Left ventricle myocardium inferior (tissue), 1 donor: Measurements from ENCODE around the gene PMFBP1. TPM values are rescaled to one million over a fixed set of nuclear protein-coding genes. Genes with fewer than 3 reads are reported as not detected.

ENCODE experiments used
- DNase-seq: peaks from one replicate; pipeline ENCODE4 v3.0.0-alpha.2; 2020
- H3K27ac ChIP-seq: fragments of 200-600 bp; replicated peaks from 2 replicates; pipeline ENCODE4 v1.8.0; 2021
- H3K27me3 ChIP-seq: fragments of 200-600 bp; 2 replicates; pipeline ENCODE4 v1.8.0; 2021; ENCODE audit warnings: low read depth
- H3K36me3 ChIP-seq: fragments of 200-600 bp; 2 replicates; pipeline ENCODE4 v1.8.0; 2021
- H3K4me1 ChIP-seq: fragments of 200-600 bp; 2 replicates; pipeline ENCODE4 v1.8.0; 2021
- H3K4me3 ChIP-seq: fragments of 200-600 bp; 2 replicates; pipeline ENCODE4 v1.8.0; 2021; ENCODE audit warnings: mild to moderate bottlenecking, moderate library complexity
- H3K9me3 ChIP-seq: fragments of 200-600 bp; replicated peaks from 2 replicates; pipeline ENCODE4 v1.8.0; 2021
- CTCF ChIP-seq: fragments of 200-600 bp; IDR thresholded peaks from 2 replicates; pipeline ENCODE4 v1.8.0; 2021; ENCODE audit warnings: antibody characterized with exemption, mild to moderate bottlenecking, borderline replicate concordance
- intact Hi-C: fragments of 100-400 bp; cut with micrococcal nuclease; formaldehyde crosslinking; loops from one replicate; pipeline ENCODE4 v1.11.0; 2022
- total RNA-seq: library from RNA; stranded (reverse); fragmentation: NEBNext Ultra II Directional; extraction: Animal tissue kit (Norgen Biotek cat#: 25700); gene quantifications from one replicate; pipeline ENCODE4 v1.2.1, GENCODE V29; 2021
- donor health status: DM: no; HTN: yes; CAD: no; lungs with severe emphysema.

The PMFBP1 gene
- total RNA-seq, 1 donor from 2014 or later = 0.05 TPM

DNA sequence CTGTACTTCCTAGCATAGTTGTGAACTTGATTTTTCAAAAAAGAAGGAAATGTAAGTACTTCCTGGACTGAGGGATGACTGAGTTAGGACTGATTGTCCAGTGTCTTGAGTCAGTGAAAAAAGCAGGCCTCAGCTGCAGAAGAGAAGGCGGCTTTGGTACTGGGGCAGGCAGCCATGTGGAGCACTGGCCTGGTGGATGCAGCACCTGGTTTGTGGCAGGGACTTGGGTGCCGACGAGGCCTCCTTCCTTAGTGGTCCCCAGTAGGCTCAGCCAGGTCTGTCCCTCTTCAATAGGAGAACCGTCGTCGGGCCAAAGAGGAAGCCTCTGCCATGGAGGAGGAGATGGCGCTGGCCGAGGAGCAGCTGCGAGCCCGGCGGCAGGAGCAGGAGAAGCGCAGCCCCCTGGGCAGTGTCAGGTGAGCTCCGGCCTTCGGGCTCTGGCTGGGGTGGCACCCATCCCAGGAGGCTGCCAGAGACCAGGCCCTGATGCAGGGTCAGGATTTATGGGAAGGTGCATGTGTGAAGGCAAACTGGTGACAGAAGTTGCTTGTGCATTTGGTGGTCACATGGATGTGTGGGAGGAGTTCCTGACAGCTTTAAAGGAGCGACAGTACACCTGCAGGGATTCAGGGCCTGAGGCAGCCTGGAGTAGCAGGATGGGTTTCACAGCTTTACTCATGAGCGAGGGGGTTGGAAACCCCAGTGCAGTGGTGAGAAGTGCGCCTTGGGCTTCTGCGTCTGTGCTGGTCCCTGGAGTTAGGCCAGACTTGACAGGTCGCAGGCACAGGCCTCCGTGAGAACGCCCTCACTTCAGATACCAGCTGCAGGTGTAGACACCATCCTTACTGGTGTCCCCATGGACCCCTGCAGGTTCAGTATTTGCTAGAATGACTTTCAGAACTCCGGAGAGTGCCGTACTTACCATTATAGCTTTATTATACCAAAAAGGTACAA is 61.0 kb downstream of the PMFBP1 start:
- Histone ChIP-seq H3K9me3 (peaks cover 7% of the 10 kb centered on the region), H3K27me3 (no peaks in the 10 kb centered on the region), H3K27ac (no peak overlapping the region), H3K36me3 (peaks cover 74% of the 10 kb centered on the region), H3K4me1 (peaks cover 8% of the 10 kb centered on the region), H3K4me3 (no peak overlapping the region)
- intact Hi-C loops = no loop called here
- no peak for DNase-seq
- TF ChIP-seq CTCF = no peak

DNA sequence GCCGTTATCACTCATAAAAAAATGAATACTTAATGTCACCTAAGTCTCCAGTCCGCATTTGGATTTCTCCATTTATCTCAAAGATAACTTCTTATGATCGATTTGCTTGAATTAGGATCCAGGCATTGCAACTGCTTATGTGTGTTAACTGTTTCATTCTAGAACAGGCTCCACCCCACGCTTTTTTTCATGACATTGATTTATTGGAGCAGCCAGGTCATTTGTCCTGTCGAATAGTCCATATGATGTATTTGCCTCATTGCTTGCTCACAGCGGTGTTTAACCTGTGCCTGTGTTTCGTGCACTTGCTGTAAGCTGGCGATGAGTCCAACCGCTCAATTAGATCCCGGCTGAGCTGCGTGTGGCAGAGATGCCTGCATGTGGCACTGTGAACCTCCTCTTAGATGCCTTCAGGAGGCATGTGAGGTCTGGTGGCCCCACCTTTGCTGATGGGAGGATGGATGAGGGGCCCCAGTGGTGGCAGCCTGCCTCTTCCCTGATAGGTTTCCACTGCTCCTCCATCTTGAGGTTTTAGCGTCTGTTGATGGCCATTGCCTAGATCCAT is 61.9 kb downstream of the PMFBP1 start:
- intact Hi-C loops = no loop called here
- no peak overlapping the region for H3K4me3 ChIP-seq
- no peak for DNase-seq
- no peaks in the 10 kb centered on the region for H3K27me3 ChIP-seq
- H3K4me1 ChIP-seq = peaks cover 8% of the 10 kb centered on the region
- no peak overlapping the region for H3K27ac ChIP-seq
- peaks cover 83% of the 10 kb centered on the region for H3K36me3 ChIP-seq
- no peak for TF ChIP-seq CTCF
- H3K9me3 ChIP-seq = peaks cover under 1% of the 10 kb centered on the region

DNA sequence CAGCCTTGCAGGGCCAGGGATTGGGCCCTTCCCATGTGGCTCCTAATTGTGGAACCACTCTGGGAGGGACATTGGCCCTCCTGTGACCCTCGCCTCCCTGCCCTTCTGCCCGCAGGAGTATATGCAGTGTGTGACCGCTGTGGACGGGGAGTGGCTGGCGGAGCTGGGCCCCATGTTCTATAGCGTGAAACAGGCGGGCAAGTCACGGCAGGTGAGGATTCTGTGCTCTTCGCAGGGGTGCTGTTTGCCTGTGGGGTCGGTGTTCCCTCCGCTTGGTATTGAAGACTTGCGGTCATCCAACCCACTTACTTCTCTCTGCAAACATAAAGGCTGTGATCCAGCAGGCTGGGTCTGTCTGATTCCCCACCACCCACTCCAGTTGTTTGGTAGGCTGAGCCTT is 62.7 kb downstream of the PMFBP1 start:
- no peak for TF ChIP-seq CTCF

DNA sequence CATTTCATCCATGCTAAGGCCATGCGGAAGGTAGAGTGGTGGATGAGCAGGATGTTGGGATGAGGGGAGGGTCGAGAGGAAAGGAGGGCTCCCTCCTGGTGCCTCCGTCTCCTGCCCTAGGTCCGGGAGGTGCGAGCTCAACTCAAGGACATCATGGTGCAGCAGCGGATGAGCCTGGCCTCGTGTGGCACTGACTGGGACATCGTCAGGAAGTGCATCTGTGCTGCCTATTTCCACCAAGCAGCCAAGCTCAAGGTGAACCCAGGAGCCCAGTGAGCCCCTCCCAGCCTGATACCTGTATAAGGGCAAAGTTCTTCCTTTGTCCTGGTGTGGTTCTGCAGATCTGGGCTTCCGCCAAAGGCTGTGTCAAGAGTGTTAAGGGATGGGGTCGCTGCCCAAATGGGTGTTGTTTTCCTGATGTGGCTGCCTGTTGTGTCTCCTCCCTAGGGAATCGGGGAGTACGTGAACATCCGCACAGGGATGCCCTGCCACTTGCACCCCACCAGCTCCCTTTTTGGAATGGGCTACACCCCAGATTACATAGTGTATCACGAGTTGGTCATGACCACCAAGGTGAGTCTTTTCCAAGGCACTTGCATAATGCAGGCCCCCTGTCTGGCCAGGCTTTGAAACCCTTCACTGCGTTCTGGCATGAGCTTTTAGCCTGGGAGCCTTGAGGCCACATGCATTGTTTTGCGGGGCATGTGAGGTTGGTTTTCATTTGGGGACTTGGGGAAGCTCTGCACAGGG is 63.4 kb downstream of the PMFBP1 start:
- Histone ChIP-seq H3K9me3 (no peaks in the 10 kb centered on the region), H3K27ac (no peak overlapping the region), H3K4me3 (no peak overlapping the region), H3K4me1 (peaks cover 3% of the 10 kb centered on the region), H3K27me3 (no peaks in the 10 kb centered on the region), H3K36me3 (peaks cover 99% of the 10 kb centered on the region)
- no peak for DNase-seq
- no peak for TF ChIP-seq CTCF
- intact Hi-C loops = no loop called here

More for the DNA sequence above, 62.7 kb downstream of the PMFBP1 start:
- intact Hi-C loops = no loop called here
- Histone ChIP-seq H3K36me3 (peaks cover 91% of the 10 kb centered on the region), H3K27ac (no peak overlapping the region), H3K4me1 (peaks cover 8% of the 10 kb centered on the region), H3K27me3 (no peaks in the 10 kb centered on the region), H3K4me3 (no peak overlapping the region), H3K9me3 (no peaks in the 10 kb centered on the region)
- DNase-seq = no peak

GRCh38 chr16:72107371-72107770 is 64.6 kb downstream of the PMFBP1 start:
- Histone ChIP-seq H3K27ac (no peak overlapping the region), H3K36me3 (peaks cover 100% of the 10 kb centered on the region), H3K4me1 (no peaks in the 10 kb centered on the region), H3K9me3 (no peaks in the 10 kb centered on the region), H3K4me3 (no peak overlapping the region), H3K27me3 (no peaks in the 10 kb centered on the region)
- no peak for TF ChIP-seq CTCF
- intact Hi-C loops = no loop called here
- DNase-seq = no peak
